HepG2 (cell line): ENCODE data around the gene RPUSD4. TPM values are rescaled to one million over a fixed set of nuclear protein-coding genes. Genes with fewer than 3 reads are reported as not detected.

Experiments used
- ATAC-seq: fragments of 200-7000 bp; cut with Tn5 transposase; 3 replicates; pipeline ENCODE4 v1.9.1; 2020; ENCODE audit warnings: mild to moderate bottlenecking, moderate library complexity
- BruUV-seq: library from RNA; stranded (reverse); fragments of 400-500 nt; replicated peaks from 2 replicates; lab custom pipeline; 2021; lab: Mats Ljungman, UMichigan
- CTCF ChIA-PET: fragments of 300-600 bp; formaldehyde crosslinking; extraction: SDS; loops from one replicate; lab custom pipeline; 2021; ENCODE audit warnings: low total read pairs, inconsistent platforms, low intra/inter-chr PET ratio; lab: Yijun Ruan, JAX
- POLR2A ChIA-PET: fragments of 350-600 bp; sonication (Branson Sonifier 250); formaldehyde crosslinking; loops from one replicate; lab custom pipeline; 2020; ENCODE audit warnings: antibody characterized with exemption, inconsistent platforms; lab: Yijun Ruan, JAX
- DNase-seq: peaks from one replicate; pipeline ENCODE4 v3.0.0-alpha.2; 2015; ENCODE audit warnings: low spot score
- FAIRE-seq: peaks from 3 replicates; lab custom pipeline; 2011; peaks lifted over from hg19 to GRCh38; lab: Jason Lieb, UNC
- H2AFZ ChIP-seq: one replicate; pipeline ENCODE4 v1.6.1; 2011; ENCODE audit warnings: low read length, inconsistent platforms
- H3K27ac ChIP-seq: fragments of 300-600 bp; 3 replicates; pipeline ENCODE4 v1.8.0; 2011; ENCODE audit warnings: mixed run types, mild to moderate bottlenecking, mixed read lengths, low read length, inconsistent platforms; ENCODE audit not compliant: insufficient read depth; ENCODE audit errors: extremely low read length
- H3K27me3 ChIP-seq, 2 experiments: fragments of 200-600 bp in 1 of 2; 2 replicates in 1 of 2; 3 replicates in 1 of 2; pipeline versions ENCODE4 v1.6.0 to v1.8.0; 2011; ENCODE audit warnings: low read length in 2 of 2, mild to moderate bottlenecking in 2 of 2, moderate library complexity in 2 of 2, inconsistent platforms in 1 of 2; ENCODE audit not compliant: insufficient read depth in 2 of 2, control insufficient read depth in 1 of 2
- H3K36me3 ChIP-seq, 2 experiments: fragments of 200-600 bp in 1 of 2; replicated peaks in 1 of 2; 2 replicates in 1 of 2; 3 replicates in 1 of 2; pipeline versions ENCODE4 v1.5.1 to v1.8.0; 2011; ENCODE audit warnings: low read length in 2 of 2, inconsistent platforms in 1 of 2; ENCODE audit not compliant: insufficient read depth in 2 of 2, control insufficient read depth in 1 of 2
- H3K4me1 ChIP-seq: 2 replicates; pipeline ENCODE4 v1.5.1; 2012; ENCODE audit warnings: low read length, inconsistent platforms; ENCODE audit not compliant: insufficient read depth
- H3K4me2 ChIP-seq: 2 replicates; pipeline ENCODE4 v1.6.0; 2011; ENCODE audit warnings: low read depth, low read length, inconsistent platforms
- H3K4me3 ChIP-seq, 3 experiments: fragments of 200-600 bp in 1 of 3; sonication (generic), shearing (Covaris generic) in 1 of 3; replicated peaks in 1 of 3; 2 replicates each; pipeline ENCODE4 v1.5.1; 2011 to 2016; ENCODE audit warnings: low read length in 3 of 3, inconsistent platforms in 2 of 3, low read depth in 2 of 3, mild to moderate bottlenecking in 2 of 3, control low read depth in 1 of 3, mixed read lengths in 1 of 3; ENCODE audit not compliant: insufficient read depth in 1 of 3
- H3K79me2 ChIP-seq: one replicate; pipeline ENCODE4 v1.6.1; 2011; ENCODE audit warnings: low read length, inconsistent platforms; ENCODE audit not compliant: insufficient read depth
- H3K9ac ChIP-seq: 2 replicates; pipeline ENCODE4 v1.6.0; 2011; ENCODE audit warnings: mild to moderate bottlenecking, low read depth, low read length, inconsistent platforms; ENCODE audit not compliant: insufficient read depth
- H3K9me3 ChIP-seq: 2 replicates; pipeline ENCODE4 v1.5.1; 2012; ENCODE audit warnings: mild to moderate bottlenecking, low read length
- H4K20me1 ChIP-seq: 2 replicates; pipeline ENCODE4 v1.6.0; 2011; ENCODE audit warnings: inconsistent platforms, mild to moderate bottlenecking, low read length, moderate library complexity; ENCODE audit not compliant: insufficient read depth
- CREB1 ChIP-seq, 2 experiments: fragments of 450-650 bp in 1 of 2; IDR thresholded peaks; 2 replicates each; pipeline ENCODE4 v1.6.1; 2016 to 2017; ENCODE audit warnings: control low read depth in 1 of 2, mild to moderate bottlenecking in 1 of 2, missing compliant biosample characterization in 1 of 2, missing genetic modification characterization in 1 of 2
- GTF2F1 ChIP-seq: fragments of 150-350 bp; IDR thresholded peaks from 2 replicates; pipeline ENCODE4 v1.6.1; 2014; ENCODE audit warnings: low read length
- HOXA7 ChIP-seq: sonication (generic); formaldehyde crosslinking; IDR thresholded peaks from 2 replicates; pipeline ENCODE4 v1.8.1; 2022; ENCODE audit warnings: mild to moderate bottlenecking, missing genetic modification reagents, moderate library complexity
- KMT2B ChIP-seq: IDR thresholded peaks from 2 replicates; pipeline ENCODE4 v1.6.1; 2016; ENCODE audit warnings: missing genetic modification reagents, missing compliant biosample characterization
- LRRFIP1 ChIP-seq: sonication (generic); formaldehyde crosslinking; conservative IDR thresholded peaks from 2 replicates; pipeline ENCODE4 v1.4.0; 2020; ENCODE audit warnings: missing genetic modification reagents
- PAXIP1 ChIP-seq: sonication (generic); formaldehyde crosslinking; conservative IDR thresholded peaks from 2 replicates; pipeline ENCODE4 v1.4.0; 2020; ENCODE audit warnings: mild to moderate bottlenecking, missing genetic modification reagents, moderate library complexity
- PRDM15 ChIP-seq: sonication (generic); formaldehyde crosslinking; IDR thresholded peaks from 2 replicates; pipeline ENCODE4 v1.4.0; 2020; ENCODE audit warnings: missing genetic modification reagents
- RFX3 ChIP-seq: IDR thresholded peaks from 2 replicates; pipeline ENCODE4 v1.6.1; 2016; ENCODE audit warnings: missing biosample characterization, missing genetic modification reagents
- SIX1 ChIP-seq: sonication (generic); formaldehyde crosslinking; IDR thresholded peaks from 2 replicates; pipeline ENCODE4 v1.4.0; 2020; ENCODE audit warnings: missing genetic modification reagents, borderline replicate concordance
- ZNF101 ChIP-seq: sonication (generic); formaldehyde crosslinking; IDR thresholded peaks from 2 replicates; pipeline ENCODE4 v1.4.0; 2020; ENCODE audit warnings: mild to moderate bottlenecking, low read depth, missing genetic modification reagents, borderline replicate concordance
- ZNF350 ChIP-seq: sonication (generic); formaldehyde crosslinking; IDR thresholded peaks from 2 replicates; pipeline ENCODE4 v1.4.0; 2020; ENCODE audit warnings: mild to moderate bottlenecking, low read depth, missing genetic modification reagents, borderline replicate concordance
- ZSCAN20 ChIP-seq: sonication (generic); formaldehyde crosslinking; IDR thresholded peaks from 2 replicates; pipeline ENCODE4 v1.4.0; 2020; ENCODE audit warnings: missing genetic modification reagents, mild to moderate bottlenecking, borderline replicate concordance
- WGBS: methylation state at CpG from one replicate; pipeline ENCODE4 v1.1.6; 2017; ENCODE audit warnings: low lambda C conversion rate; 5-methylcytosine and 5-hydroxymethylcytosine counted together
- in situ Hi-C: cut with HindIII; loops from 2 replicates; pipeline ENCODE4 v1.10.0; 2017; ENCODE audit warnings: low pct_unique_long_range_greater_than_20kb; ENCODE audit not compliant: extremely low pct_ligation_motif_present
- intact Hi-C: fragments of 100-400 bp; cut with micrococcal nuclease; formaldehyde crosslinking; loops from one replicate; pipeline ENCODE4 v1.10.0; 2022; ENCODE audit not compliant: unreplicated experiment
- polyA plus RNA-seq, 8 experiments: library from polyadenylated mRNA; depleted of rRNA in 3 of 8; stranded (reverse) in 7 of 8; unstranded in 1 of 8; fragments of >200 nt; fragmentation: Illumina TruSeq in 4 of 8; extraction: Trizol in 4 of 8; gene quantifications; 2 replicates each; pipeline versions ENCODE4 v1.2.1 to v1.2.3, GENCODE V29; 2011 to 2016; ENCODE audit warnings: low read depth in 4 of 8, missing spikeins in 1 of 8, mixed read lengths in 1 of 8; ENCODE audit not compliant: insufficient read depth in 1 of 8
- total RNA-seq, 5 experiments: library from RNA; depleted of rRNA; stranded (reverse); fragments of >200 nt; fragmentation: Illumina TruSeq; extraction: Trizol; gene quantifications; 2 replicates each; pipeline ENCODE4 v1.2.3, GENCODE V29; 2016; ENCODE audit warnings: low read depth in 1 of 5
- TF ChIP-seq, protein P1 (sequence below): sonication (generic); formaldehyde crosslinking; IDR thresholded peaks from 2 replicates; pipeline ENCODE4 v1.9.0; 2022; ENCODE audit warnings: low read depth, missing genetic modification reagents

Gene RPUSD4
- total and polyA plus RNA-seq, 2 of the 13 experiments (the other 11 are each of a cell fraction or from before 2014, with no cell fraction given), result 45.0 to 52.9 TPM

- H2AFZ ChIP-seq, result no peak overlapping the region
- H3K79me2 ChIP-seq, result no peaks in the 10 kb centered on the region
- H3K4me3 ChIP-seq, result no peak overlapping the region
- no peak overlapping the region for H3K9ac ChIP-seq
- ChIA-PET POLR2A (interaction anchor here (1.3 kb wide), 1 partner anchor 8 kb away, joined by 3 read pairs; no protein-coding TSS in a partner anchor), CTCF (no interaction called here)
- FAIRE-seq, result no peak
- no peak overlapping the region for H3K4me2 ChIP-seq
- no TSS peak for BruUV-seq
- intact Hi-C loops, result no loop called here
- H3K9me3 ChIP-seq, result no peaks in the 10 kb centered on the region
- H3K4me1 ChIP-seq, result peaks cover 70% of the 10 kb centered on the region
- no peaks in the 10 kb centered on the region for H3K27me3 ChIP-seq
- no peaks in the 10 kb centered on the region for H3K36me3 ChIP-seq
- no peak for ATAC-seq
- DNase-seq, result no peak
- 95% methylated on average over 7 of the region's 7 CpGs for WGBS
- H4K20me1 ChIP-seq, result no peaks in the 10 kb centered on the region
- H3K27ac ChIP-seq, result peak overlapping the region; percentile 11
- in situ Hi-C loops, result no loop called here
- TF ChIP-seq ZNF101 (CRISPR knock-in tag) (no peak), LRRFIP1 (CRISPR knock-in tag) (no peak), ZSCAN20 (CRISPR knock-in tag) (no peak), PAXIP1 (CRISPR knock-in tag) (no peak), HOXA7 (CRISPR knock-in tag) (no peak), ZNF350 (CRISPR knock-in tag) (no peak), GTF2F1 (no peak), SIX1 (CRISPR knock-in tag) (no peak), PRDM15 (no peak), KMT2B (CRISPR knock-in tag) (no peak), CREB1 (IDR thresholded peaks at IDR 0.05) (no peak), CREB1 (CRISPR knock-in tag; IDR thresholded peaks at IDR 0.05) (no peak), RFX3 (CRISPR knock-in tag) (no peak)
- TF ChIP-seq, protein P1, sequence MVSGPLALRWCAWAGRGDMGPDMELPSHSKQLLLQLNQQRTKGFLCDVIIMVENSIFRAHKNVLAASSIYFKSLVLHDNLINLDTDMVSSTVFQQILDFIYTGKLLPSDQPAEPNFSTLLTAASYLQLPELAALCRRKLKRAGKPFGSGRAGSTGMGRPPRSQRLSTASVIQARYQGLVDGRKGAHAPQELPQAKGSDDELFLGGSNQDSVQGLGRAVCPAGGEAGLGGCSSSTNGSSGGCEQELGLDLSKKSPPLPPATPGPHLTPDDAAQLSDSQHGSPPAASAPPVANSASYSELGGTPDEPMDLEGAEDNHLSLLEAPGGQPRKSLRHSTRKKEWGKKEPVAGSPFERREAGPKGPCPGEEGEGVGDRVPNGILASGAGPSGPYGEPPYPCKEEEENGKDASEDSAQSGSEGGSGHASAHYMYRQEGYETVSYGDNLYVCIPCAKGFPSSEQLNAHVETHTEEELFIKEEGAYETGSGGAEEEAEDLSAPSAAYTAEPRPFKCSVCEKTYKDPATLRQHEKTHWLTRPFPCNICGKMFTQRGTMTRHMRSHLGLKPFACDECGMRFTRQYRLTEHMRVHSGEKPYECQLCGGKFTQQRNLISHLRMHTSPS, result no peak
Observed at GRCh38 chr11:126154691-126155090, 56.8 kb downstream of the RPUSD4 start.
